Measurements from ENCODE around the gene SLC16A11.
"Not testable (repeated sequence)": the region's sequence is repeated elsewhere in the genome, so short reads cannot be mapped to it uniquely, and the experiment has no call there.

The SLC16A11 gene, protein sequence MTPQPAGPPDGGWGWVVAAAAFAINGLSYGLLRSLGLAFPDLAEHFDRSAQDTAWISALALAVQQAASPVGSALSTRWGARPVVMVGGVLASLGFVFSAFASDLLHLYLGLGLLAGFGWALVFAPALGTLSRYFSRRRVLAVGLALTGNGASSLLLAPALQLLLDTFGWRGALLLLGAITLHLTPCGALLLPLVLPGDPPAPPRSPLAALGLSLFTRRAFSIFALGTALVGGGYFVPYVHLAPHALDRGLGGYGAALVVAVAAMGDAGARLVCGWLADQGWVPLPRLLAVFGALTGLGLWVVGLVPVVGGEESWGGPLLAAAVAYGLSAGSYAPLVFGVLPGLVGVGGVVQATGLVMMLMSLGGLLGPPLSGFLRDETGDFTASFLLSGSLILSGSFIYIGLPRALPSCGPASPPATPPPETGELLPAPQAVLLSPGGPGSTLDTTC

DNA sequence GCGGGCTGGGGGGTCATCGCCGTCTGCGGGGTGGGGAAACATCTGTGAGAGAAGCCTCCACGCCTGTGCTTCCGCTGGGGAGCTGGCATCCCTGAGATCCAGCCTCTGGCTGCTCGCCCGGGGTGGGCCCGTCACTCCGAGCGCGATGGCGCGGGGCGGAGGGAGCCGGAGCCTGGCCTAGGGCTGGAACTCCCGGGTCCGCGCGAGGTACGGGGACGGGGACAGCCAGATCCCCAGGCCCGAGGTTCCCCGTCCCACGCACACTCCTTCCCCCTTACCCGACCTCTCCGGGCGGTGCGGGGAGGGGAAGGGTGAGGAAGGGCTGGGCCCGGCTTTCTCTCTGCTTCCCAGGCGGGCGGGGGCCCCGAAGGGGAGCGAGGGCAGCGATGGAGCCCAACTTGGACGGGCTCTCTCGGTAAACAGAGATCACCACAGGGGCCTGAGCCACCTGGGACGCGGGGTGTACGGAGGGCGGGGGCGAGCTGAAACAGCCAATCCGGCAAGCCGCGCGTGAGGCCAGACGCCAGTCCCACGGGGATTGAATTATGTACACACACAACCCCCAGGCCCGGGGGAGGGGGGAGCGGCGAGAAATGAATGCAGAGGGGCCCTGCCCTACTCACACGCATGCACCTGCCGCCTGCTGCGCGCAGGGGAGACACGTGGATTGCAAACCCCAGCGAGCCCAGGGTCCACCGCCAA lies at the start of gene SLC16A11:
TSS of gene SLC16A11 (minus strand) at position 596 of the 702 bp plus-strand sequence. CDS start at position 17, 579 bp downstream.
- H3K27ac ChIP-seq, result peak within 1 kb of the TSS in 1 of 2 donors; percentile 5
- DNase-seq (ENCODE audit: low spot score), result no peak
- H3K4me3 ChIP-seq, result peak within 1 kb of the TSS; percentile 72
- TF ChIP-seq, protein P1, sequence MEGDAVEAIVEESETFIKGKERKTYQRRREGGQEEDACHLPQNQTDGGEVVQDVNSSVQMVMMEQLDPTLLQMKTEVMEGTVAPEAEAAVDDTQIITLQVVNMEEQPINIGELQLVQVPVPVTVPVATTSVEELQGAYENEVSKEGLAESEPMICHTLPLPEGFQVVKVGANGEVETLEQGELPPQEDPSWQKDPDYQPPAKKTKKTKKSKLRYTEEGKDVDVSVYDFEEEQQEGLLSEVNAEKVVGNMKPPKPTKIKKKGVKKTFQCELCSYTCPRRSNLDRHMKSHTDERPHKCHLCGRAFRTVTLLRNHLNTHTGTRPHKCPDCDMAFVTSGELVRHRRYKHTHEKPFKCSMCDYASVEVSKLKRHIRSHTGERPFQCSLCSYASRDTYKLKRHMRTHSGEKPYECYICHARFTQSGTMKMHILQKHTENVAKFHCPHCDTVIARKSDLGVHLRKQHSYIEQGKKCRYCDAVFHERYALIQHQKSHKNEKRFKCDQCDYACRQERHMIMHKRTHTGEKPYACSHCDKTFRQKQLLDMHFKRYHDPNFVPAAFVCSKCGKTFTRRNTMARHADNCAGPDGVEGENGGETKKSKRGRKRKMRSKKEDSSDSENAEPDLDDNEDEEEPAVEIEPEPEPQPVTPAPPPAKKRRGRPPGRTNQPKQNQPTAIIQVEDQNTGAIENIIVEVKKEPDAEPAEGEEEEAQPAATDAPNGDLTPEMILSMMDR (IDR thresholded peaks at IDR 0.05), result no peak

DNA sequence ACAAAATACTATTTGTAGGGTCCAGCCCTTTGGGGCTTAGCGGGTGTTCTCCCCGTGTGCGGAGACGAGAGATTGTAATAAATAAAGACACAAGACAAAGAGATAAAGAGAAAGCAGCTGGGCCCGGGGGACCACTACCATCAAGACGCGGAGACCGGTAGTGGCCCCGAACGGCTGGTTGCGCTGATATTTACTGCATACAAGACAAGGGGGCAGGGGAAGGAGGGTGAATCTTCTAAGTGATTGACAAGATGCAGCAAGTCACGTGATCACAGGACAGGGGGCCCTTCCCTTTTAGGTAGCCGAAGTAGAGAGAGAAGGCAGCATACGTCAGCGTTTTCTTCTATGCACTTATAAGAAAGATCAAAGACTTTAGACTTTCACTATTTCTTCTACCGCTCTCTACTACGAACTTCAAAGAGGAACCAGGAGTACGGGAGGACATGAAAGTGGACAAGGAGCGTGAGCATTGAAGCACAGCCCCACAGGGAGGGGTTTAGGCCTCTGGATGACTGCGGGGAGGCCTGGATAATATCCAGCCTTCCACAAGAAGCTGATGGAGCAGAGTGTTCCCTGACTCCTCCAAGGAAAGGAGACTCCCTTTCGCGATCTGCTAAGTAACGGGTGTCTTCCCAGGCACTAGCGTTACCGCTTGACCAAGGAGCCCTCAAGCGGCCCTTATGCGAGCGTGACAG lies 47.6 kb upstream of the SLC16A11 start:
- DNase-seq (ENCODE audit: low spot score); H3K4me3 ChIP-seq; H3K27ac ChIP-seq: not testable (repeated sequence)

DNA sequence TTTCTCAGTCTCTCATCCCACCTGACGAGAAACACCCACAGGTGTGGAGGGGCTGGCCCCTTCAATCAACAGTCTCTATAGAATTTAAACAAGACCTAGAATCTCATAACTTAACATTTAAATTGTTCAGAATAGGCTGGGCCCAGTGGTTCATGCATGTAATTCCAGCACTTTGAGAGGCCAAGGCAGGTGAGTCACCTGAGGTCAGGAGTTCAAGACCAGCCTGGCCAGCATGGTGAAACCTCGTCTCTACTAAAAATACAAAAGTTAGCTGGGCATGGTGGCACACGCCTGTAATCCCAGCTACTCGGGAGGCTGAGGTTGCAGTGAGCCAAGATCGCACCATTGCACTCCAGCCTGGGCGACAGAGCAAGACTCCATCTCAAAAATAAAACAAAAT lies 45.7 kb upstream of the SLC16A11 start:
- not testable (repeated sequence) for H3K27ac ChIP-seq; DNase-seq (ENCODE audit: low spot score); H3K4me3 ChIP-seq

DNA sequence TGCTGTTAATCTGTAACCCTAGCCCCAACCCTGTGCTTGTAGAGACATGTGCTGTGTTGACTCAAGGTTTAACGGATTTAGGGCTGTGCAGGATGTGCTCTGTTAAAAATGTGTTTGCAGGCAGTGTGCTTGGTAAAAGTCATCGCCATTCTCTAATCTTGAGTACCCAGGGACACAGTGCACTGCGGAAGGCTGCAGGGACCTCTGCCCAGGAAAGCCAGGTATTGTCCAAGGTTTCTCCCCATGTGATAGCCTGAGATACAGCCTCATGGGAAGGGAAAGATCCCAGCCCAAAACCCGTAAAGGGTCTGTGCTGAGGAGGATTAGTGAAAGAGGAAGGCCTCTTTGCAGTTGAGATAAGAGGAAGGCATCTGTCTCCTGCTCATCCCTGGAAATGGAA lies 44.5 kb upstream of the SLC16A11 start:
- H3K27ac ChIP-seq; DNase-seq (ENCODE audit: low spot score); H3K4me3 ChIP-seq: not testable (repeated sequence)

DNA sequence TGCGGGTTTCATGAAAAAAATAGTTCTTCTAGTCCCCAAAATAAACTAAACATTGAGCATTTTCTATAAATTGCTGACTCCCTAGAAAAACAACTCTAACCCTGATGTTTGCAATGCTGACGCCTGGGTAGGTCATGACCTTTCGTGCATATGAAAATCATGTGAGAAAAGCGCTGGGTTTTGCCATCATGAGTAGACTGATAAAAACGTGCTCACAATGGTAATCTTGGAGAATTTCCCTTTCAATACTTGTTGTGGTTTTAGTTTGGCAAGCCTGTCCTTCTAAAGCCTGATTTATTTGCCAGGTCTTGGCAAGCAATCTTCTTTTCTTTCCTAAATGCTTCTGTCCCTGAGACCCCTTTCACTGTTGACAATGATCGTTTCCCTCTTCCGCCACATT lies 40.2 kb upstream of the SLC16A11 start:
- TF ChIP-seq, protein P1 (IDR thresholded peaks at IDR 0.05), result no peak
- no peak overlapping the region for H3K4me3 ChIP-seq
- DNase-seq (ENCODE audit: low spot score), result no peak
- H3K27ac ChIP-seq, result no peak overlapping the region

DNA sequence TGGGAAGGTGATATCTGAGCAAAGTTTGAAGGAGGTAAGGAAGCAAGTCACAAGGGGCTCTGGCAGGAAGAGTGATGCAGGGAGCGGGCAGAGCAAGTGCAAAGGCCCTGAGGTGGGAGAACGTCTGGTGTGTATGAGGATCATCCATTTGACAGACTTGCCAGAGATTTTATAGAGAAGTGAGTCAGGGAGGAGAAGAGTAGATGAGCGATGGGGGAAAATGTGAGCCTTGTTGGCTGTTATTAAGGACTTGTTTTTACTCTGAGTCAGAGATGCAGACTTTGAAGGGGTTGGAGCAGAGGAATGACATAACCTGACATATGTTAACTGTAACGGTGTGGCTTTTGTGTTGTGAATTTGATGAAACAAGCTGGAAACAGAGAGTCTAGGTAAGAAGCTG lies 39.7 kb upstream of the SLC16A11 start:
- H3K4me3 ChIP-seq, result no peak overlapping the region
- TF ChIP-seq, protein P1 (IDR thresholded peaks at IDR 0.05), result no peak
- H3K27ac ChIP-seq, result no peak overlapping the region
- DNase-seq (ENCODE audit: low spot score), result no peak

DNA sequence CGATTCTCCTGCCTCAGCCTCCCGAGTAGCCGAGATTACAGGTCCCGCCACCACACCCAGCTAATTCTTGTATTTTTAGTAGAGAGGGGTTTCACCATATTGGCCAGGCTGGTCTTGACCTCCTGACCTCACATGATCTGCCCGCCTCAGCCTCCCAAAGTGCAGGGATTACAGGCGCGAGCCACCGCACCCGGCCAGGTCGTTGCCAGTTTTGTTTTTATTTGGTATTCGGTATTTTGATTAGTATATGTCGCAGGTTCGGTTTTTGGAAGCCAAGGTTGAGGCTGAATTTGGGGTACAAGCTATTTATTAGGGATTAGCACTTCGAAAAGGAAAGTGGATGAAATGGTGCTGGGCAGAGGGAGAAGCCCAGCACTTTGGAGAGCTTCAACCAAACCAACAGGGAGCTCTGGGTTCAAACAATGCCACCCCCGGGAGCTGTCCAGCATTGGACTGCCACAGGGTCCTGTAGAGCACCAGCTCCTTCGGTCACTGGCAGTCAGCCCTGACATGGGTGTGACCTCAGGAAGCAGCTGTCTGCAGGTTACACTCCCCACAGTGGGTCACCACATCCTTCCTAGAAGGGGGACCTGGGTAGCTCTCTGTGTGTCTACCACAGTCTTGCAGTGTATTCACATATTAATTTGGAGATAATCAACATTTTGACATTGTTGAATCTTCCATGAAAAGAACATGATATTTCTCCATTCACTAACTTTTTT lies 37.6 kb upstream of the SLC16A11 start:
- no peak overlapping the region for H3K27ac ChIP-seq
- no peak for DNase-seq (ENCODE audit: low spot score)
- TF ChIP-seq, protein P1 (IDR thresholded peaks at IDR 0.05), result no peak
- no peak overlapping the region for H3K4me3 ChIP-seq

DNA sequence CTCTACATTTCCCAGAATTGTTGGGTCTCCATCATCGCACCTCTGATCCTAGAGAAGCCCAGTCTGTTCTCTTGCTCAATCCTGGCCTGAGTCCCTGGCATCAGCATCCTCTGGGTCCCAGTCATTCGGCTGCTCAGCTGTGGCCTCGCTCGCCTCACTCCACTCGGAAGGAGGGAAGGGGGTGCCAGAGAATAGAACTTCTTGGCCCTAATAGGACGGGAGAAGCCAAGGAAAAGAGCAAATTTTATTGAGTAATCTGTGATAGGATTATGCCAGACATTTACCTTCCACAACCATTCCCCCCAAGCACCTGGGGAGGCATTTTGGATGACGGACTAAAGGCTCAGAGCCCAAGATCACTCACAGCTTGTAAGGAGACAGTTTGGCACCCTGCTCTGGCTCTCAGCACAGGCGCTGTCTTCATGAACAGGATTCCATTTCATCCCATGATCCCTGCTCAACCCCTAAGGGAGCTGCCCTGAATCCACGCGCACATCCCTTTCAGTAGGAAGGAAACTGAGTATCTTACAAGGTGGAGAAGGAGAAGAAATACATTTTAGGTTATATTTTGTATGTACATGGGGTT lies 36.7 kb upstream of the SLC16A11 start:
- no peak for DNase-seq (ENCODE audit: low spot score)
- TF ChIP-seq, protein P1 (IDR thresholded peaks at IDR 0.05), result no peak
- Histone ChIP-seq H3K4me3 (no peak overlapping the region), H3K27ac (peak overlapping the region in 1 of 2 donors; percentile 58)

All from coronary artery (tissue), 2 donors.